NCI-H226 (cell line): ENCODE data around the gene ADAMTS17.
A peak's percentile ranks its signal among the peaks of the same experiment; 100 is the strongest.

Source experiments
- DNase-seq: peaks from one replicate; pipeline ENCODE4 v3.0.0-alpha.2; 2015

The ADAMTS17 gene

DNA sequence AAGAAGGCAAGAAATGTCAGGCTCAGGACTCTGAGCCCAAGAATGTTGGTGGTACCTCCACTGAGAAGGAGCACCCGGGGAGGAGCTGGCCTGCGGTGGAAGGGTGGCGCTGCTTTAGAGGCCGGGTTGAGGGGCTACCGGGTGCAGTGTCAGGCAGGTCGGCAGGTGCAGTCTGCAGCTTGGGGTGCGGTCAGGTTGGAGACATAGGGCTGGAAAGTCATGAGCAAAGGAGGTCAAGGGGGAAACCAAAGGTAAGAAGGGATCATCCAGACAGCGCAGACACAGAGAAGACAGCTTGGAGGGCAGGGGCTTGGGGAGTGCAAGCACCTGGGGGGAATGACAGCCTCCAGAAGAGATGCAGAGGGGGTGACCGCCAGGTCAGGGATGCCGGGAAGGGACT lies 334.2 kb downstream of the ADAMTS17 start:
- DNase-seq, result no peak

DNA sequence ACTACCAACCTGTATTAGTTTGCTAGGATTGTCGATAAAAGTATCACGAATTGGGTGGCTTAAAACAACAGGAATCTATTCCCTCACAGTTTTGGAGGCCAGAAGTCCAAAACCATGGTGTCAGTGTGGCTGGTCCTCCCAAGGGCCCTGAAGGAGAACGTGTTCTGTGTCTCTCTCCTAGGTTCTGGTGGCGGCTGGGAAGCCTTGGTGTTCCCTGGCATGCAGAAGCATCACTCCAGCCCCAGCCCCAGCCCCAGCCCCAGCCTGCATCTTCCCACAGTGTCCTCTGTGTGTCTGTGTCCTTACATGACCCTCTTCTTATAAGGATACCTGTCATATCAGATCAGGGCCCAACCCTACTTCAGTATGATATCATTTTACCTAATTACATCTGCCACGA lies 336.1 kb downstream of the ADAMTS17 start:
- no peak for DNase-seq

- no peak for DNase-seq
These were observed 336.8 kb downstream of the ADAMTS17 start for GRCh38 chr15:100005013-100005412.

- DNase-seq, result no peak
These were observed 338.8 kb downstream of the ADAMTS17 start for GRCh38 chr15:100002787-100003536.

DNA sequence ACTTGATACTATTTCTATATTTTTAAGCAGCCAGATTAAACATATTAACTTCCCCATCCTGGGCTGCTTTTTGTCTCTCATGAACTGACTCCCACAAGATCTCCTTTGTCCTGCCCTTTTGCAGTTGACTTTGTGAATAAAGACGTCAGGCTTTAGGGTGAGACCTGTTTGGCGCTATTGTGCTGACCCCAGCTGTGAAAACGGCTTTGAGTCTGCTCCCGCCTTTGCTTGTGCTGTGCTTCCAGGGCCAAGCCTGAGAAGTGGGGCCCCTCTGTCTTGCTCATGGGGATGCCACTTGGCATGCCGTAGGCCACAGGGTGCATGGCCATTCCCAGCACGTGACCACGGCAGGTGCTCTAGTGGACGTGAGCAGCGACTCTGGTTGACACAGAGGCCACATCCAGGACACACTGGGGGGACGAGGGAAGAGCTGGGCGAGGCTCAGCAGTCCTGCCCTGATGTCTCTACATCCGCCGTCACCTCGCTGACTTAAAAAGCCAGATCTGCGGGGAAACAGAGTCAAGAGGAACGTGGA lies 339.6 kb downstream of the ADAMTS17 start:
- DNase-seq, result no peak

DNA sequence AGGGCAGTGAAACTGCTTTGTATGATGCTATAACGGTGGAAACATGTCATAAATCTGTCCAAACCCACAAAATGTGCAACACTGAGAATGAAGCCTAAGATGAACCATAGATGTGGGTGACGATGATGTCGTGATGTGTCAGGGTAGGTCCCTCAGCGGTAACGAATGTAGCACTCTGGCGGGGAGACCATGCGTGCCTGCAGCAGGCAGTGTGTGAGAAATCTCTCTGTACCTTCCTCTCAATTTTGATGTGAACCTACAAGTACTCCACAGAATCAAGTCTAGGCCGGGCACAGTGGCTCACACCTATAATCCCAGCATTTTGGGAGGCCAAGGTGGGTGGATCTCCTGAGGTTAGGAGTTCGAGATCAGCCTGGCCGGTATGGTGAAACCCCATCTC lies 340.4 kb downstream of the ADAMTS17 start:
- DNase-seq, result no peak

DNA sequence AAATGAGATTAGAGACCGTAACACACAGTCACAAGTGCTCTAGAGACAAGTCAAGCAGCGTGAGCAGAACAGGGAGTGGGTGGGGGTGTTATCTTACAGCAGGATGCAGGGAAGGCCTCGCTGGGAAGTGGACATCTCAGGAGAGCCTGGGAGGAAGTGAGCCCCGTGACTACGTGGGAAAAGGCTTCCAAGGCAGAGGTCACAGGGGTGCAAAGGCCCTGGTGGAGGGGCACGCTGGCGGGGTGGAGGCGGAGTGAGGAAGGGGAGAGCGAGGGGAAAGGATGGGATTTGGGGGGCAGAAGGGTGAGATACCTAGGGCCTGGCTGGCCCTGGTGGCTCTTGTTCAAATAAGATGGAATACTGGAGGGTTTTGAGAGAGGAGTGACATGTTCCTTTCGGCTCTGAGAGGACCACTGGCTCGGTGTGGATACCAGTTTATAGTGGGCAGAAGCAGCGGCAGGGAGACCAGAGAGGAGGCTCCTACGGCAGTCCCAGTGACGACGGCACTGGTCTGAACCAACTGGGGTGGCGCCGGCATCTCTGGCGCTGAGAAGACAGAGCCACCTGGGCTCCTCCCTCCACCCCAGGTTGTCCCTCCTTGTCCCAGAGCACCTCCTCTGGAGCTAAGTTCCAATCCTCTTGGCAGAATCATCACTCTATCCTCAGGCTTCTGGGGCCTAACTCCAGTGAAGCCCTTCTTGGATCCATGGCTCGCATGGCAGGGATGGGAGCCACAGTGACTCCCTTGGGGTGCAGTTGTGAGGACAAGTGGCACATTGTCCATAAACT lies 342.3 kb downstream of the ADAMTS17 start:
- DNase-seq, result no peak

DNA sequence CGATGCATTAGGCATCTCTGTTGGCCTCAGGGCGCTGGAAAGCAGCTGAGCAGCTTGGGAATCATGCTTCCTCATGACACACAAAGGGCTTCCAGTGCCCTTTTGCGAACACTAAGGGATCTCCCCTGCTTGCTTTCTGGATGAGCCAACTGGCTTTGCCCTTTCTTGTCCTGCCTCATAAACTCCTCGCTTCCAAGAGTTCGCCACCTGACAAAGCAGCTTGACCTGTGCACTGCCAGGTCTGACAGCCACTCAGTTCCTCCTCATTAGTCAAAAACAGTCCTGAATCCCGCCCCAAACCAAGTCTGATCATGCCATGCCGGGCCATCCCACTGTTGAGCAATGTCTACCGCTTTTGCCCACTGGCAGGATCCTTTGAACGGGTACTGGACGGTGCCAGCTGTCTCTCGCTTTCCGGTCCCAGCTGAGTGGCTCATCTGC lies 343.1 kb downstream of the ADAMTS17 start:
- DNase-seq, result peak; percentile 80

DNA sequence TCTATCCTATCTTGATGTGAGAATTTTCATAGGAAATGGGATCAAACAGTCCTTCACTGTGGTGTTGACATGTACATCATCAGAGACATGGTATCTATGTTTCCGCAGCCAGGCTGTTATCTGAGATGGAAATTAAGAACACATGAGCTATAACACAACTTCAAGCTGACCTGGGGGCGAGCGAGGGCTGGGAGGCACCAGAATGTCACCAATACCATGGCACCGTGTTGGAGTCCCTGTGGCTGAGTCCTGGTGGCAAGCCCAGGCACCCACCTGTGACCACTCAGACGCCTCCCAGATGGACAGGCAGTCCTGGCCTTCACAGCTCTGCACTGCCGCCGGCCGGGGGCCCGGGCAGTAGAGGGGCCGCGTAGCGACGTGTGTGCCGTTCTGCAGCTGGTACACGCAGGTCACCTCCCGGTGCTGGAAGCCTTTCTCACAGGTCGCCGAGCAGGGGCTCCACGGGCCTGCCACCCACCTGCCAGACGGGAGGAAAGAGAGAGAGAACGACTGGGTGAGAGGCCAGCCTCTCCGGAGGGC lies 344.6 kb downstream of the ADAMTS17 start:
- DNase-seq, result no peak

- DNase-seq, result no peak
These were observed 345.1 kb downstream of the ADAMTS17 start for GRCh38 chr15:99996660-99997059.

DNA sequence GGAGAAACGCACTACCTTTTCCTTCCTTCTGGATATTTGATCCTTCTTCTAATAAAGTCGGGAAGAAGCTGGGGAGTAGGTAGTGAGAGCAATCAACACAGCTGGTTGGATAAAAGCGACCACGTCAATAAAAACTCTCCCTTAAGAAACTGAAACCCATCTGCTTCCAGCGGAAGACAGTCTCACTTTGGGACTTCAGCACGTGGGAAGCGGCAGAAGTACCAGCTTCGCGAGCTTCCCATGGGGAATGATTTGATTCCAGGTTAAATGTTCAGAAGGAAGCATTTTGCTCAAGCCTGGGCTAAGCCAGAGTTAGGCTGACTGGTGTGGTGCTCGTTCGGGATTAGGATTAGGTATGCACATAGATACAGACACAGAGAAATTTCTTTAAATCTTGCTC lies 346.2 kb downstream of the ADAMTS17 start:
- no peak for DNase-seq

- no peak for DNase-seq
These were observed 346.9 kb downstream of the ADAMTS17 start for GRCh38 chr15:99994849-99995248.

DNA sequence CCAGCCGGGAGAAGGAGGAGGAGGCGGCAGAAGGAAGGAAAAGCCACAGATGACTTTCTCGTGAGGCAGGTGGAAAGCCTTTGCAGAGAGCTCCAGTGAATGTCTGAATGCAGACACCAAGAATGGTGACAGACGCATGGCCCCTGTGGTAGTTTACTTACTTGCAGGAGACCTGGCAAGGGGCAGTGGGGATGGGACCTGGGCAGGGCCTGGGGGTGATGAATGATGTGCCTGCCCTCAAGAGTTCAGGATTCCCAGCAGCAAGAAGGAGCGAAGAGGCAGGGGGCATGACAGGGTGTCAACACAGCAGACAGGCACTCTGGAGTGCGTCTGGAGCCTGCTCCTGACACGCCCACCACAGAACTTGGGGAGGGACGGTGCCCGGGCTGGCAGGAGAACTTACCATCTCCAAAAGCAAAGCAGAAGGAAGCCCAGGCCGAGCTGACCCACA lies 348.1 kb downstream of the ADAMTS17 start:
- DNase-seq, result no peak

DNA sequence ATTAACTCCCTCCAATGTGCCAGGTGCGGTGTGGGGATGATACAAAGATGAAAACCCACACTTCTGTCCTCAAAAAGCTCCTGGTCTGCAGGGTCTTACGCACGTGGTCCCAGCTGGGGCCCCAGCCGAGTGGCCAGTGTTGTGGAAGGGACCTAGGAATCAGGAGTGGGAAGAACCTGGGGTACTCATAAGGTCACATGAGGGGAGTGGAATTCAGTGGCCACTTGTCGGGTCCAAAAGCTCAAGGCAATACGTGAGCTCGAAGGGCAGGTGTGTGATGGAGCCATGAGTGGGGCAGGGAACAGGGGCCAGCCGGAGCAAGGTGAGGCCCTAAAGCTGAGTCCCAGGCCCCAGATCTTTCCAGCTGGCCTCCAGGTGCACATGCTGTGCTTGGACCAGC lies 348.5 kb downstream of the ADAMTS17 start:
- DNase-seq, result no peak

DNA sequence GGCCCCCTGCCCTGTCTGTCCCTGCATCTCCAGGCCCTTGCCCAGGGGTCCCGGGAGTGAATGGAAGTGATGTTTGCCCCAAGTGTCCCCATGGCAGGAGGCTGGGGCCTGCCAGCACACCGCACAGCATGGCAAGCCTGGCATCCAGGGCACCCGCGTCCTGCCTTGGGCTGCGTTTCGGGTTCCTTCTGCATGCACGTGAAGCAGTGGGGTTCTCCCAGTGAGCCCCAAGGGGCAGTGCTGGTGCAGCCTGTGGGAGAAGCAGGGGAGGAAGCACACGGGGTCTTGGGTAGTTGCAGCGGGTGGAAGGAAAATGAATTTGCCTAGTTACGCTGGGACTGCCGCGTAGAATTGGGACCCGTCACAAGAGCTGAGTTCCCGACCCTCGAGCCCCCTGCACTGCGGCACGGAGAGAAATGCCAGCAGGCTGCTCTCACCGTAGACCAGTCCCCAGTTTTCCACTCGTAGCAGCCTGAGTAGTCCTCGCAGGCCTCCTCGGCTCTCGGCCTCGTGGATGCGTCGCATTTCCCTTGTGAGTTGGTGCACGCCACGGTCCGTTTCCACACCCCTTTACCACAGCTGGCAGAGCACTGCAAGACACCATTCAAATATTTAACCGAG lies 349.1 kb downstream of the ADAMTS17 start:
- DNase-seq, result no peak

- DNase-seq, result no peak
These were observed 352.7 kb downstream of the ADAMTS17 start for GRCh38 chr15:99989095-99989494.

- DNase-seq, result no peak
These were observed 354.1 kb downstream of the ADAMTS17 start for GRCh38 chr15:99987701-99988100.

DNA sequence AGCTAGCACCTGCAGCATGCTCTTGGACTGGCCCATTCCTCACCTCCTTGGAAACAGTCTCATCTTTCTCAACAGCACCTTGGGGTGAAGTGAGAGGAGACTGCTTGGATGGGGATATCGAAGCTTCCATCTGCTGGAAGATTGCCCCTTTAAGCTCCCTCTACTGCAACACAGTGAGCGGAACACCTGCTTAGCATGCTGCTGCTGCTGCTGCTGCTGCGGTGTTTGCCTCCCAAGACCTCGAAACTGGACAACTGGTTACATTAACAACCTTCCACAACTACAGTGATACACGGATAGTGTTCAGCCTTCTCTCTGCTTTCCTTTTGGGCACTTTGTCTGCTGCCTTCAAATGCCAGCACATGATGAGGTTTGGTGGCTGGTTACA lies 354.7 kb downstream of the ADAMTS17 start:
- DNase-seq, result no peak

GRCh38 chr15:99986297-99987118 lies 355.3 kb downstream of the ADAMTS17 start:
- DNase-seq, result no peak

DNA sequence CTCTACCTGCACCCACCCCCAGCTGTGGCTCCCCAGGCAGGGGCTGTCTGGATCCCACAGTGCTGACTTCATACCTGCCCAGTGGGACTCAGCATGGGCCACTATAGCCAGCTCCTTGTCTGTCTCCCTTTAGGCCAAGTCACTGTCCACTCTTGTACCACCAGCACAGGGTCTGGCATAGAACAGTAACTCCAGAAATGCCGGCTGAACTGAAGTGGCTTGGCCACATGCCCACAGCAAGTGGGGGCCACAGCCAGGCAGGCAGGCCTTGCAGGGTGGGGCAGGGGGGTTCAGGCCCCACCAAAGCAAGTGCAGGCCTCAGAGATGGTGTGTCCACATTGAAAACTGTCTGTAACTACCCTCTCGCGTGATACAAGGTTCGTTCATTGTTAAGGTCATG lies 355.9 kb downstream of the ADAMTS17 start:
- no peak for DNase-seq

DNA sequence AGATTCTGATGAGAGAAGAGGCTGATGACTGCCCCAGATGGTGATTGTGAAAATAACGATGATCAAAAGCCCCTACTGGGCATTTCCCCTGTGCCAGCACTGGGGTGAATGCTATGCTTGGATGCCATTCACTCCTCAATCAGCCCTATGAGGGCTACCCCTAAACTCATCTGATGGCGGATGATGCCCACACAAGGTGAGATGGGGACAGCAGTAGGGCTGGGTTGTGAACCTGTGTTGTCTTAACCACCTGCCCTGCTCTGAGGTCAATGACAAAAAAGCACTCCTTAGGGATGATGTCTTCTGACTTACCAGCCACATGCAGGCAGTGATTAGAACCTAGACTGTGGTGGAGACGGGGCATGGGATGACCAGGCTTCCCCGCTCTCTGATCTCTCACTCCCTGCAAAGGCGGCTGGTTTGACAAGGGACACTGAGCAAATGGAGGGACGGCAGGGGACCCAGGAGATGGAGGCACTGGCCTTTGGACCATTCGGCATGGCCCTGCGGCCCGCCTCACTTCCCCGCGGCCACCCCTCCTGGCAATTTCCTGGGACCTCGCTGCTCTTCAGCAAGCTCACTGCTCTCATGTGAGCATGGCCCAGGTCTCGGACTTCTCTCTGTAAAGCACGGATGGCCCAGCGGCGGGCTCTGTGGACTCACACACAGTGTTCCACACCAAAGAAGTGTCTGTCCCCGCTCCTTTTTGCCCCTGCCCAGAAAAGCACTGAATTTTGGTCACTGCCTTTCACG lies 357.1 kb downstream of the ADAMTS17 start:
- DNase-seq, result no peak

- no peak for DNase-seq
These were observed 357.9 kb downstream of the ADAMTS17 start for GRCh38 chr15:99983886-99984286.
